WTC11 (cell line): Measurements from ENCODE around the gene ZDHHC17. TPM values are rescaled to one million over a fixed set of nuclear protein-coding genes. Genes with fewer than 3 reads are reported as not detected.

ENCODE experiments used
- ATAC-seq: fragments of 200-7000 bp; cut with Tn5 transposase; 2 replicates; pipeline ENCODE4 v1.10.0; 2021; ENCODE audit warnings: mild to moderate bottlenecking, moderate library complexity
- CTCF ChIA-PET: fragments of 300-600 bp; sonication (Branson Sonifier 250); formaldehyde crosslinking; loops from one replicate; lab custom pipeline; 2021; ENCODE audit warnings: antibody characterized with exemption; lab: Charles Lee
- POLR2A ChIA-PET: fragments of 350-600 bp; sonication (Branson Sonifier 250); formaldehyde crosslinking; loops from one replicate; lab custom pipeline; 2021; ENCODE audit warnings: antibody characterized with exemption; lab: Charles Lee
- DNase-seq: peaks from one replicate; pipeline ENCODE4 v3.0.0; 2021; ENCODE audit warnings: low spot score
- H3K27ac Mint-ChIP-seq: 2 replicates; pipeline ENCODE4 v1.8.0; 2021; ENCODE audit warnings: mixed read lengths
- H3K27me3 Mint-ChIP-seq: 2 replicates; pipeline ENCODE4 v1.8.0; 2021; ENCODE audit warnings: low read depth, mild to moderate bottlenecking, moderate library complexity, mixed read lengths
- H3K36me3 Mint-ChIP-seq: 2 replicates; pipeline ENCODE4 v1.8.0; 2021; ENCODE audit warnings: mixed read lengths
- H3K4me1 Mint-ChIP-seq: 2 replicates; pipeline ENCODE4 v1.8.0; 2022; ENCODE audit warnings: mixed read lengths
- H3K4me3 Mint-ChIP-seq: 2 replicates; pipeline ENCODE4 v1.8.0; 2021; ENCODE audit warnings: mild to moderate bottlenecking, moderate library complexity, mixed read lengths
- H3K9me3 Mint-ChIP-seq: 2 replicates; pipeline ENCODE4 v1.8.0; 2021; ENCODE audit warnings: mixed read lengths
- CREB1 ChIP-seq: sonication (generic); formaldehyde crosslinking; IDR thresholded peaks from 2 replicates; pipeline ENCODE4 v1.8.0; 2023; ENCODE audit warnings: mild to moderate bottlenecking, missing genetic modification reagents
- GABPB1 ChIP-seq: sonication (generic); formaldehyde crosslinking; IDR thresholded peaks from 2 replicates; pipeline ENCODE4 v1.8.1; 2023; ENCODE audit warnings: mild to moderate bottlenecking, missing genetic modification reagents
- NFATC4 ChIP-seq: fragments of 250-450 bp; sonication (Bioruptor Pico); IDR thresholded peaks from 2 replicates; pipeline ENCODE4 v1.9.0; 2021; ENCODE audit warnings: mild to moderate bottlenecking
- NFE2L1 ChIP-seq: sonication (generic); formaldehyde crosslinking; IDR thresholded peaks from 2 replicates; pipeline ENCODE4 v1.8.1; 2023; ENCODE audit warnings: missing genetic modification reagents
- NR3C1 ChIP-seq: sonication (generic); formaldehyde crosslinking; conservative IDR thresholded peaks from 2 replicates; pipeline ENCODE4 v1.8.1; 2023; ENCODE audit warnings: low read depth, mild to moderate bottlenecking, missing genetic modification reagents
- TEAD1 ChIP-seq: sonication (generic); formaldehyde crosslinking; IDR thresholded peaks from 2 replicates; pipeline ENCODE4 v1.8.0; 2022; ENCODE audit warnings: mild to moderate bottlenecking, missing genetic modification reagents
- TEAD4 ChIP-seq: sonication (generic); formaldehyde crosslinking; IDR thresholded peaks from 2 replicates; pipeline ENCODE4 v1.8.0; 2022; ENCODE audit warnings: mild to moderate bottlenecking, missing genetic modification reagents
- ZNF138 ChIP-seq: sonication (generic); formaldehyde crosslinking; conservative IDR thresholded peaks from 2 replicates; pipeline ENCODE4 v1.8.1; 2022; ENCODE audit warnings: mild to moderate bottlenecking, moderate library complexity, missing genetic modification reagents
- ZNF396 ChIP-seq: fragments of 250-450 bp; sonication (Bioruptor Pico); IDR thresholded peaks from 2 replicates; pipeline ENCODE4 v1.8.0; 2021; ENCODE audit warnings: mild to moderate bottlenecking, moderate library complexity, borderline replicate concordance
- total RNA-seq: library from RNA; stranded (reverse); gene quantifications from 3 replicates; pipeline ENCODE4 v1.2.3, GENCODE V29; 2021
- TF ChIP-seq, protein P1 (sequence below): sonication (generic); formaldehyde crosslinking; conservative IDR thresholded peaks from 2 replicates; pipeline ENCODE4 v1.8.1; 2023; ENCODE audit warnings: mild to moderate bottlenecking, low read depth, missing genetic modification reagents, moderate library complexity
- TF ChIP-seq, protein P2 (sequence below): sonication (generic); formaldehyde crosslinking; IDR thresholded peaks from 2 replicates; pipeline ENCODE4 v1.8.1; 2022; ENCODE audit warnings: low read depth, mild to moderate bottlenecking, moderate library complexity, missing genetic modification reagents, borderline replicate concordance
- TF ChIP-seq, protein P3 (sequence below): sonication (generic); formaldehyde crosslinking; IDR thresholded peaks from 2 replicates; pipeline ENCODE4 v1.8.1; 2023; ENCODE audit warnings: mild to moderate bottlenecking, missing genetic modification reagents, moderate library complexity
- TF ChIP-seq, protein P4 (sequence below): sonication (generic); formaldehyde crosslinking; IDR thresholded peaks from 2 replicates; pipeline ENCODE4 v1.8.1; 2023; ENCODE audit warnings: mild to moderate bottlenecking, missing genetic modification reagents, borderline replicate concordance
- TF ChIP-seq, protein P5 (sequence below): fragments of 250-450 bp; sonication (Bioruptor Pico); IDR thresholded peaks from 2 replicates; pipeline ENCODE4 v1.8.0; 2021; ENCODE audit warnings: mild to moderate bottlenecking
- TF ChIP-seq, protein P6 (sequence below): fragments of 250-450 bp; sonication (Bioruptor Pico); conservative IDR thresholded peaks from 2 replicates; pipeline ENCODE4 v1.9.0; 2021; ENCODE audit warnings: mild to moderate bottlenecking
- TF ChIP-seq, protein P7 (sequence below): sonication (generic); formaldehyde crosslinking; IDR thresholded peaks from 2 replicates; pipeline ENCODE4 v1.8.0; 2022; ENCODE audit warnings: missing genetic modification reagents
- TF ChIP-seq, protein P8 (sequence below): sonication (generic); formaldehyde crosslinking; IDR thresholded peaks from 2 replicates; pipeline ENCODE4 v1.8.1; 2023; ENCODE audit warnings: mild to moderate bottlenecking, missing genetic modification reagents, moderate library complexity

ZDHHC17 gene
- total RNA-seq, 1 experiment from 2014 or later = 30.7 TPM

DNA sequence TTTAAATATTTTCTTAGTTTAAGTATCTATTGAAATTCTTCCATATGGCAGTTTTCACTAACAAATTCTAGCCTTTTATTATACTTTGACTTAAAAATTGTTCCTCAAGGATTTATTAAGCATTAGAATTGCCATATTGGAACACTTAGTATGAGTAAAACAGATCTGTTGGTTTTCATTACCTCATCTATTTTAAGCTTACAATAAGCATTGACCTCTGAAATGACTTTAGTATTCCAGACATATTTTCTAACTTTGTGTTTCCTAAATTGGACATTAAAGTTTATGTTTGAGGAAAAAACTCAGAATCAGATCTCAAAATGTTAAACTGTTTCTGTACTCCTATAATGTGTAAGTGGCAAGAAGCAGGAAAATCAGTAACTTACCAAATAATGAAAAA is 66.5 kb downstream of the ZDHHC17 start (continued):
- TF ChIP-seq, protein P1, sequence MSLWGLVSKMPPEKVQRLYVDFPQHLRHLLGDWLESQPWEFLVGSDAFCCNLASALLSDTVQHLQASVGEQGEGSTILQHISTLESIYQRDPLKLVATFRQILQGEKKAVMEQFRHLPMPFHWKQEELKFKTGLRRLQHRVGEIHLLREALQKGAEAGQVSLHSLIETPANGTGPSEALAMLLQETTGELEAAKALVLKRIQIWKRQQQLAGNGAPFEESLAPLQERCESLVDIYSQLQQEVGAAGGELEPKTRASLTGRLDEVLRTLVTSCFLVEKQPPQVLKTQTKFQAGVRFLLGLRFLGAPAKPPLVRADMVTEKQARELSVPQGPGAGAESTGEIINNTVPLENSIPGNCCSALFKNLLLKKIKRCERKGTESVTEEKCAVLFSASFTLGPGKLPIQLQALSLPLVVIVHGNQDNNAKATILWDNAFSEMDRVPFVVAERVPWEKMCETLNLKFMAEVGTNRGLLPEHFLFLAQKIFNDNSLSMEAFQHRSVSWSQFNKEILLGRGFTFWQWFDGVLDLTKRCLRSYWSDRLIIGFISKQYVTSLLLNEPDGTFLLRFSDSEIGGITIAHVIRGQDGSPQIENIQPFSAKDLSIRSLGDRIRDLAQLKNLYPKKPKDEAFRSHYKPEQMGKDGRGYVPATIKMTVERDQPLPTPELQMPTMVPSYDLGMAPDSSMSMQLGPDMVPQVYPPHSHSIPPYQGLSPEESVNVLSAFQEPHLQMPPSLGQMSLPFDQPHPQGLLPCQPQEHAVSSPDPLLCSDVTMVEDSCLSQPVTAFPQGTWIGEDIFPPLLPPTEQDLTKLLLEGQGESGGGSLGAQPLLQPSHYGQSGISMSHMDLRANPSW (CRISPR knock-in tag) = no peak
- no peak for TF ChIP-seq ZNF138
- TF ChIP-seq, protein P2, sequence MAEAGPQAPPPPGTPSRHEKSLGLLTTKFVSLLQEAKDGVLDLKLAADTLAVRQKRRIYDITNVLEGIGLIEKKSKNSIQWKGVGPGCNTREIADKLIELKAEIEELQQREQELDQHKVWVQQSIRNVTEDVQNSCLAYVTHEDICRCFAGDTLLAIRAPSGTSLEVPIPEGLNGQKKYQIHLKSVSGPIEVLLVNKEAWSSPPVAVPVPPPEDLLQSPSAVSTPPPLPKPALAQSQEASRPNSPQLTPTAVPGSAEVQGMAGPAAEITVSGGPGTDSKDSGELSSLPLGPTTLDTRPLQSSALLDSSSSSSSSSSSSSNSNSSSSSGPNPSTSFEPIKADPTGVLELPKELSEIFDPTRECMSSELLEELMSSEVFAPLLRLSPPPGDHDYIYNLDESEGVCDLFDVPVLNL (CRISPR knock-in tag) = no peak

DNA sequence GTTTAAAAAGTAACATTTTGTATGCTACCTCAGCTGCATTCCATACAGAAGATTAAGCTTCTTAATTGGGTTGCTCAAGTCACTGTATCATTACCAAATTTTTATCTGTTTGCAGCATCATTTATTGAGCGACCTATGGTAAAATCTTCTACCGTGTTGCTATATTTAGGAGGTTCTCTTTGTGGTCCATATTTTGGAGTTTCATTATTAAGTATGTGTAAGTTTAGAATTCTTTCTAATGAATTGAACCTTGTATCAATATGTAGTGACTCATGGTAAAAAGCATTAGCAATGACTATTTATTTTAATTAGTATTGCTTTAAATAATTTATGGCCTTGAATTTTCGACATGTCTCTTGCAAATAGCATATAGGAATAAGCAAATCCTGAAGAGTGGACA is 72.7 kb downstream of the ZDHHC17 start:
- H3K36me3 Mint-ChIP-seq = peaks cover 17% of the 10 kb centered on the region
- H3K27ac Mint-ChIP-seq = no peak overlapping the region
- H3K4me1 Mint-ChIP-seq = no peaks in the 10 kb centered on the region
- CTCF ChIA-PET = no interaction called here
- ATAC-seq = no peak
- peaks cover 12% of the 10 kb centered on the region for H3K9me3 Mint-ChIP-seq
- no peaks in the 10 kb centered on the region for H3K27me3 Mint-ChIP-seq
- DNase-seq = no peak
- no peak overlapping the region for H3K4me3 Mint-ChIP-seq
- TF ChIP-seq, protein P3, sequence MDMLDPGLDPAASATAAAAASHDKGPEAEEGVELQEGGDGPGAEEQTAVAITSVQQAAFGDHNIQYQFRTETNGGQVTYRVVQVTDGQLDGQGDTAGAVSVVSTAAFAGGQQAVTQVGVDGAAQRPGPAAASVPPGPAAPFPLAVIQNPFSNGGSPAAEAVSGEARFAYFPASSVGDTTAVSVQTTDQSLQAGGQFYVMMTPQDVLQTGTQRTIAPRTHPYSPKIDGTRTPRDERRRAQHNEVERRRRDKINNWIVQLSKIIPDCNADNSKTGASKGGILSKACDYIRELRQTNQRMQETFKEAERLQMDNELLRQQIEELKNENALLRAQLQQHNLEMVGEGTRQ (CRISPR knock-in tag) = no peak
- TF ChIP-seq, protein P4, sequence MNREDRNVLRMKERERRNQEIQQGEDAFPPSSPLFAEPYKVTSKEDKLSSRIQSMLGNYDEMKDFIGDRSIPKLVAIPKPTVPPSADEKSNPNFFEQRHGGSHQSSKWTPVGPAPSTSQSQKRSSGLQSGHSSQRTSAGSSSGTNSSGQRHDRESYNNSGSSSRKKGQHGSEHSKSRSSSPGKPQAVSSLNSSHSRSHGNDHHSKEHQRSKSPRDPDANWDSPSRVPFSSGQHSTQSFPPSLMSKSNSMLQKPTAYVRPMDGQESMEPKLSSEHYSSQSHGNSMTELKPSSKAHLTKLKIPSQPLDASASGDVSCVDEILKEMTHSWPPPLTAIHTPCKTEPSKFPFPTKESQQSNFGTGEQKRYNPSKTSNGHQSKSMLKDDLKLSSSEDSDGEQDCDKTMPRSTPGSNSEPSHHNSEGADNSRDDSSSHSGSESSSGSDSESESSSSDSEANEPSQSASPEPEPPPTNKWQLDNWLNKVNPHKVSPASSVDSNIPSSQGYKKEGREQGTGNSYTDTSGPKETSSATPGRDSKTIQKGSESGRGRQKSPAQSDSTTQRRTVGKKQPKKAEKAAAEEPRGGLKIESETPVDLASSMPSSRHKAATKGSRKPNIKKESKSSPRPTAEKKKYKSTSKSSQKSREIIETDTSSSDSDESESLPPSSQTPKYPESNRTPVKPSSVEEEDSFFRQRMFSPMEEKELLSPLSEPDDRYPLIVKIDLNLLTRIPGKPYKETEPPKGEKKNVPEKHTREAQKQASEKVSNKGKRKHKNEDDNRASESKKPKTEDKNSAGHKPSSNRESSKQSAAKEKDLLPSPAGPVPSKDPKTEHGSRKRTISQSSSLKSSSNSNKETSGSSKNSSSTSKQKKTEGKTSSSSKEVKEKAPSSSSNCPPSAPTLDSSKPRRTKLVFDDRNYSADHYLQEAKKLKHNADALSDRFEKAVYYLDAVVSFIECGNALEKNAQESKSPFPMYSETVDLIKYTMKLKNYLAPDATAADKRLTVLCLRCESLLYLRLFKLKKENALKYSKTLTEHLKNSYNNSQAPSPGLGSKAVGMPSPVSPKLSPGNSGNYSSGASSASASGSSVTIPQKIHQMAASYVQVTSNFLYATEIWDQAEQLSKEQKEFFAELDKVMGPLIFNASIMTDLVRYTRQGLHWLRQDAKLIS (CRISPR knock-in tag) = no peak
- TF ChIP-seq, protein P5, sequence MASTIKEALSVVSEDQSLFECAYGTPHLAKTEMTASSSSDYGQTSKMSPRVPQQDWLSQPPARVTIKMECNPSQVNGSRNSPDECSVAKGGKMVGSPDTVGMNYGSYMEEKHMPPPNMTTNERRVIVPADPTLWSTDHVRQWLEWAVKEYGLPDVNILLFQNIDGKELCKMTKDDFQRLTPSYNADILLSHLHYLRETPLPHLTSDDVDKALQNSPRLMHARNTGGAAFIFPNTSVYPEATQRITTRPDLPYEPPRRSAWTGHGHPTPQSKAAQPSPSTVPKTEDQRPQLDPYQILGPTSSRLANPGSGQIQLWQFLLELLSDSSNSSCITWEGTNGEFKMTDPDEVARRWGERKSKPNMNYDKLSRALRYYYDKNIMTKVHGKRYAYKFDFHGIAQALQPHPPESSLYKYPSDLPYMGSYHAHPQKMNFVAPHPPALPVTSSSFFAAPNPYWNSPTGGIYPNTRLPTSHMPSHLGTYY = no peak
- TF ChIP-seq TEAD4 (CRISPR knock-in tag) (no peak), GABPB1 (CRISPR knock-in tag) (no peak)
- TF ChIP-seq, protein P6, sequence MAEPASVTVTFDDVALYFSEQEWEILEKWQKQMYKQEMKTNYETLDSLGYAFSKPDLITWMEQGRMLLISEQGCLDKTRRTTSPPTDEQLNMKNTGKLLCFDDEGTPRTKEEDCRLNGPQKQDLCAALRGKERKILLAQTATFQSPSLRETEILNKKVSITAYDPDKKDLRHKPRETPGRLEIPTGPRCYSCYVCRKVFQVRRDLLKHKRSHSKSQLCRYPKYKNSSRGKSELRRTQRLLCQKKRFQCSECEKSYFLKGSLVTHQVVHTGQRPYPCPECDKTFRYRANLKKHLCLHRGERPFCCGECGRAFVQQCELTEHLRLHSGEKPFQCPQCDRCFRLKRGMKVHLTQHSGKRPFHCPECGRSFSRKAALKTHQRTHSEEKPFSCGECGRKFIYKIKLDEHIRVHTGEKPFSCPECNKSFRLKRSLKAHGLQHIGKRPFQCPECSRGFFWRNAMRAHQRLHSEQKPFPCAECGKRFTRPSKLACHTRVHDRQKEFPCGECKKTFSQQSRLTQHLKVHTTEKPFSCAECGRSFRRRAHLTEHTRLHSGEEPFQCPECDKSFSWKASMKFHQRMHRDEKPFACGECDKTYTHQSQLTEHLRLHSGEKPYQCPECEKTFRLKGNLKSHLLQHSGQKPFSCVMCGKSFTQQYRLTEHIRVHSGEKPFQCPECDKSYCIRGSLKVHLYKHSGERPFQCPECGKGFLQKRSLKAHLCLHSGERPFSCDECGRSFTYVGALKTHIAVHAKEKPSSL = no peak
- POLR2A ChIA-PET = interaction anchor here (0.5 kb wide), 1 partner anchor 12 kb away, joined by 3 read pairs; no protein-coding TSS in a partner anchor

DNA sequence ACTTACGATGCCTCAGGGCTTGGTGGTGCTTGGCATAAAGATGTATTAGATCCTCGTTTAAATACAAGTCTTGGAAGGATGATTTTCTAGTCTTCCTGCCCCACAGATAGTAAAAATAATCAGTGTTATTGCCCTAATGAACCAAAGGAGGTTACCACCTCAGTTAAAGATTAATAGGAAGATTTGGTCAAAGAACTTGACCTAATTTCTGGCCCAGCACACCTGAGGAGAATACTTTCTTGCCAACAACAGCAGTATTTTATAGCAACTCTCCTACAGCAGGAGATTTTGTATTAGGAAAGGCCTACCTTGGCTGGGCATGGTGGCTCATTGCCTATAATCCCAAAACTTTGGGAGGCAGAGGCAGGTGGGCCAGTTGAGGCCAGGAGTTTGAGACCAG is 83.3 kb downstream of the ZDHHC17 start:
- H3K36me3 Mint-ChIP-seq = peaks cover 11% of the 10 kb centered on the region
- no peak overlapping the region for H3K27ac Mint-ChIP-seq
- ATAC-seq (no peak), DNase-seq (no peak)
- POLR2A ChIA-PET = no interaction called here
- H3K4me3 Mint-ChIP-seq = no peak overlapping the region
- H3K27me3 Mint-ChIP-seq = no peaks in the 10 kb centered on the region
- CTCF ChIA-PET = no interaction called here
- no peaks in the 10 kb centered on the region for H3K9me3 Mint-ChIP-seq
- H3K4me1 Mint-ChIP-seq = no peaks in the 10 kb centered on the region
- TF ChIP-seq, protein P7, sequence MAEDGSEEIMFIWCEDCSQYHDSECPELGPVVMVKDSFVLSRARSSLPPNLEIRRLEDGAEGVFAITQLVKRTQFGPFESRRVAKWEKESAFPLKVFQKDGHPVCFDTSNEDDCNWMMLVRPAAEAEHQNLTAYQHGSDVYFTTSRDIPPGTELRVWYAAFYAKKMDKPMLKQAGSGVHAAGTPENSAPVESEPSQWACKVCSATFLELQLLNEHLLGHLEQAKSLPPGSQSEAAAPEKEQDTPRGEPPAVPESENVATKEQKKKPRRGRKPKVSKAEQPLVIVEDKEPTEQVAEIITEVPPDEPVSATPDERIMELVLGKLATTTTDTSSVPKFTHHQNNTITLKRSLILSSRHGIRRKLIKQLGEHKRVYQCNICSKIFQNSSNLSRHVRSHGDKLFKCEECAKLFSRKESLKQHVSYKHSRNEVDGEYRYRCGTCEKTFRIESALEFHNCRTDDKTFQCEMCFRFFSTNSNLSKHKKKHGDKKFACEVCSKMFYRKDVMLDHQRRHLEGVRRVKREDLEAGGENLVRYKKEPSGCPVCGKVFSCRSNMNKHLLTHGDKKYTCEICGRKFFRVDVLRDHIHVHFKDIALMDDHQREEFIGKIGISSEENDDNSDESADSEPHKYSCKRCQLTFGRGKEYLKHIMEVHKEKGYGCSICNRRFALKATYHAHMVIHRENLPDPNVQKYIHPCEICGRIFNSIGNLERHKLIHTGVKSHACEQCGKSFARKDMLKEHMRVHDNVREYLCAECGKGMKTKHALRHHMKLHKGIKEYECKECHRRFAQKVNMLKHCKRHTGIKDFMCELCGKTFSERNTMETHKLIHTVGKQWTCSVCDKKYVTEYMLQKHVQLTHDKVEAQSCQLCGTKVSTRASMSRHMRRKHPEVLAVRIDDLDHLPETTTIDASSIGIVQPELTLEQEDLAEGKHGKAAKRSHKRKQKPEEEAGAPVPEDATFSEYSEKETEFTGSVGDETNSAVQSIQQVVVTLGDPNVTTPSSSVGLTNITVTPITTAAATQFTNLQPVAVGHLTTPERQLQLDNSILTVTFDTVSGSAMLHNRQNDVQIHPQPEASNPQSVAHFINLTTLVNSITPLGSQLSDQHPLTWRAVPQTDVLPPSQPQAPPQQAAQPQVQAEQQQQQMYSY (CRISPR knock-in tag) = no peak
- TF ChIP-seq NFE2L1 (CRISPR knock-in tag) (no peak), CREB1 (CRISPR knock-in tag) (no peak), ZNF396 (CRISPR knock-in tag) (no peak), NFATC4 (no peak), NR3C1 (CRISPR knock-in tag) (no peak), TEAD1 (CRISPR knock-in tag) (no peak)
- TF ChIP-seq, protein P8, sequence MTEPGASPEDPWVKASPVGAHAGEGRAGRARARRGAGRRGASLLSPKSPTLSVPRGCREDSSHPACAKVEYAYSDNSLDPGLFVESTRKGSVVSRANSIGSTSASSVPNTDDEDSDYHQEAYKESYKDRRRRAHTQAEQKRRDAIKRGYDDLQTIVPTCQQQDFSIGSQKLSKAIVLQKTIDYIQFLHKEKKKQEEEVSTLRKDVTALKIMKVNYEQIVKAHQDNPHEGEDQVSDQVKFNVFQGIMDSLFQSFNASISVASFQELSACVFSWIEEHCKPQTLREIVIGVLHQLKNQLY (CRISPR knock-in tag) = no peak
